Endothelial cell (in vitro differentiated cells): ENCODE data around the gene TAF11. TPM values are rescaled to one million over a fixed set of nuclear protein-coding genes. Genes with fewer than 3 reads are reported as not detected.

ENCODE experiments used
- DNase-seq: peaks from one replicate; pipeline ENCODE4 v3.0.0; 2021; ENCODE audit warnings: low spot score
- H3K27ac Mint-ChIP-seq: one replicate; pipeline ENCODE4 v1.8.0; 2021; ENCODE audit warnings: mixed read lengths, inconsistent platforms; ENCODE audit not compliant: unreplicated experiment
- H3K27me3 Mint-ChIP-seq: one replicate; pipeline ENCODE4 v1.8.0; 2021; ENCODE audit warnings: mild to moderate bottlenecking, moderate library complexity, mixed read lengths, inconsistent platforms; ENCODE audit not compliant: unreplicated experiment
- H3K36me3 Mint-ChIP-seq: one replicate; pipeline ENCODE4 v1.8.0; 2021; ENCODE audit warnings: mild to moderate bottlenecking, low read depth, mixed read lengths, inconsistent platforms; ENCODE audit not compliant: unreplicated experiment
- H3K4me1 Mint-ChIP-seq: one replicate; pipeline ENCODE4 v1.8.0; 2021; ENCODE audit warnings: mild to moderate bottlenecking, mixed read lengths, inconsistent platforms; ENCODE audit not compliant: unreplicated experiment
- H3K4me3 Mint-ChIP-seq: one replicate; pipeline ENCODE4 v1.8.0; 2021; ENCODE audit warnings: mild to moderate bottlenecking, mixed read lengths, inconsistent platforms; ENCODE audit not compliant: unreplicated experiment
- H3K9me3 Mint-ChIP-seq: one replicate; pipeline ENCODE4 v1.8.0; 2021; ENCODE audit warnings: mixed read lengths, inconsistent platforms; ENCODE audit not compliant: unreplicated experiment
- CTCF ChIP-seq: fragments of 200-600 bp; sonication (generic); IDR thresholded peaks from one replicate; pipeline ENCODE4 v1.5.0; 2021; ENCODE audit warnings: antibody characterized with exemption; ENCODE audit not compliant: unreplicated experiment
- total RNA-seq: library from RNA; stranded (reverse); fragmentation: NEBNext Ultra II Directional; extraction: Animal tissue kit (Norgen Biotek cat#: 25700); gene quantifications from one replicate; pipeline ENCODE4 v1.2.1, GENCODE V29; 2021; ENCODE audit not compliant: unreplicated experiment

The TAF11 gene
- total RNA-seq, 1 donor from 2014 or later = 45.9 TPM

- peaks cover 19% of the 10 kb centered on the region for H3K4me1 Mint-ChIP-seq
- no peak overlapping the region for H3K27ac Mint-ChIP-seq
- no peaks in the 10 kb centered on the region for H3K36me3 Mint-ChIP-seq
- no peaks in the 10 kb centered on the region for H3K27me3 Mint-ChIP-seq
- no peak for TF ChIP-seq CTCF
- no peak overlapping the region for H3K4me3 Mint-ChIP-seq
- no peak for DNase-seq
- no peaks in the 10 kb centered on the region for H3K9me3 Mint-ChIP-seq
These were observed 40.9 kb upstream of the TAF11 start for GRCh38 chr6:34928695-34929094.

GRCh38 chr6:34928220-34928619 lies 40.4 kb upstream of the TAF11 start:
- H3K27ac Mint-ChIP-seq = no peak overlapping the region
- H3K9me3 Mint-ChIP-seq = no peaks in the 10 kb centered on the region

GRCh38 chr6:34926655-34927054 lies 38.8 kb upstream of the TAF11 start:
- DNase-seq = no peak
- Mint-ChIP-seq H3K9me3 (no peaks in the 10 kb centered on the region), H3K4me3 (no peak overlapping the region), H3K36me3 (no peaks in the 10 kb centered on the region), H3K27me3 (no peaks in the 10 kb centered on the region), H3K4me1 (peaks cover 28% of the 10 kb centered on the region), H3K27ac (no peak overlapping the region)
- TF ChIP-seq CTCF = no peak

More at GRCh38 chr6:34928220-34928619, 40.4 kb upstream of the TAF11 start:
- no peak for TF ChIP-seq CTCF
- Mint-ChIP-seq H3K36me3 (no peaks in the 10 kb centered on the region), H3K27me3 (no peaks in the 10 kb centered on the region), H3K4me3 (no peak overlapping the region), H3K4me1 (peaks cover 23% of the 10 kb centered on the region)
- DNase-seq = no peak

- no peak for DNase-seq
- Mint-ChIP-seq H3K27me3 (no peaks in the 10 kb centered on the region), H3K4me1 (peaks cover 22% of the 10 kb centered on the region), H3K27ac (no peak overlapping the region), H3K4me3 (no peak overlapping the region), H3K9me3 (no peaks in the 10 kb centered on the region), H3K36me3 (no peaks in the 10 kb centered on the region)
- TF ChIP-seq CTCF = no peak
These were observed 37.2 kb upstream of the TAF11 start for GRCh38 chr6:34924831-34925625.

GRCh38 chr6:34922177-34922663 lies 34.4 kb upstream of the TAF11 start:
- peaks cover 26% of the 10 kb centered on the region for H3K4me1 Mint-ChIP-seq
- DNase-seq = no peak
- H3K36me3 Mint-ChIP-seq = peaks cover 4% of the 10 kb centered on the region
- no peak for TF ChIP-seq CTCF
- no peaks in the 10 kb centered on the region for H3K27me3 Mint-ChIP-seq
- no peak overlapping the region for H3K27ac Mint-ChIP-seq
- no peak overlapping the region for H3K4me3 Mint-ChIP-seq
- H3K9me3 Mint-ChIP-seq = no peaks in the 10 kb centered on the region
